ENCODE data around the gene CDC14B. TPM values are rescaled to one million over a fixed set of nuclear protein-coding genes. Genes with fewer than 3 reads are reported as not detected.

The CDC14B gene
- total RNA-seq, 2 donors from 2014 or later: 12.7 to 17.3 TPM

- Histone ChIP-seq H3K9me3 (no peaks in the 10 kb centered on the region), H3K9ac (ENCODE audit: low read depth in 2 of 2, low read length in 2 of 2) (no peak overlapping the region), H3K4me1 (no peaks in the 10 kb centered on the region), H3K27ac (no peak overlapping the region), H3K4me3 (no peak overlapping the region), H3K27me3 (no peaks in the 10 kb centered on the region), H3K36me3 (no peaks in the 10 kb centered on the region)
- intact Hi-C loops (cut with DNase I): no loop called here
- DNase-seq: no peak
- TF ChIP-seq, protein P1, sequence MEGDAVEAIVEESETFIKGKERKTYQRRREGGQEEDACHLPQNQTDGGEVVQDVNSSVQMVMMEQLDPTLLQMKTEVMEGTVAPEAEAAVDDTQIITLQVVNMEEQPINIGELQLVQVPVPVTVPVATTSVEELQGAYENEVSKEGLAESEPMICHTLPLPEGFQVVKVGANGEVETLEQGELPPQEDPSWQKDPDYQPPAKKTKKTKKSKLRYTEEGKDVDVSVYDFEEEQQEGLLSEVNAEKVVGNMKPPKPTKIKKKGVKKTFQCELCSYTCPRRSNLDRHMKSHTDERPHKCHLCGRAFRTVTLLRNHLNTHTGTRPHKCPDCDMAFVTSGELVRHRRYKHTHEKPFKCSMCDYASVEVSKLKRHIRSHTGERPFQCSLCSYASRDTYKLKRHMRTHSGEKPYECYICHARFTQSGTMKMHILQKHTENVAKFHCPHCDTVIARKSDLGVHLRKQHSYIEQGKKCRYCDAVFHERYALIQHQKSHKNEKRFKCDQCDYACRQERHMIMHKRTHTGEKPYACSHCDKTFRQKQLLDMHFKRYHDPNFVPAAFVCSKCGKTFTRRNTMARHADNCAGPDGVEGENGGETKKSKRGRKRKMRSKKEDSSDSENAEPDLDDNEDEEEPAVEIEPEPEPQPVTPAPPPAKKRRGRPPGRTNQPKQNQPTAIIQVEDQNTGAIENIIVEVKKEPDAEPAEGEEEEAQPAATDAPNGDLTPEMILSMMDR (IDR thresholded peaks at IDR 0.05): no peak
Measured at GRCh38 chr9:96502539-96503373, 116.9 kb downstream of the CDC14B start.

DNA sequence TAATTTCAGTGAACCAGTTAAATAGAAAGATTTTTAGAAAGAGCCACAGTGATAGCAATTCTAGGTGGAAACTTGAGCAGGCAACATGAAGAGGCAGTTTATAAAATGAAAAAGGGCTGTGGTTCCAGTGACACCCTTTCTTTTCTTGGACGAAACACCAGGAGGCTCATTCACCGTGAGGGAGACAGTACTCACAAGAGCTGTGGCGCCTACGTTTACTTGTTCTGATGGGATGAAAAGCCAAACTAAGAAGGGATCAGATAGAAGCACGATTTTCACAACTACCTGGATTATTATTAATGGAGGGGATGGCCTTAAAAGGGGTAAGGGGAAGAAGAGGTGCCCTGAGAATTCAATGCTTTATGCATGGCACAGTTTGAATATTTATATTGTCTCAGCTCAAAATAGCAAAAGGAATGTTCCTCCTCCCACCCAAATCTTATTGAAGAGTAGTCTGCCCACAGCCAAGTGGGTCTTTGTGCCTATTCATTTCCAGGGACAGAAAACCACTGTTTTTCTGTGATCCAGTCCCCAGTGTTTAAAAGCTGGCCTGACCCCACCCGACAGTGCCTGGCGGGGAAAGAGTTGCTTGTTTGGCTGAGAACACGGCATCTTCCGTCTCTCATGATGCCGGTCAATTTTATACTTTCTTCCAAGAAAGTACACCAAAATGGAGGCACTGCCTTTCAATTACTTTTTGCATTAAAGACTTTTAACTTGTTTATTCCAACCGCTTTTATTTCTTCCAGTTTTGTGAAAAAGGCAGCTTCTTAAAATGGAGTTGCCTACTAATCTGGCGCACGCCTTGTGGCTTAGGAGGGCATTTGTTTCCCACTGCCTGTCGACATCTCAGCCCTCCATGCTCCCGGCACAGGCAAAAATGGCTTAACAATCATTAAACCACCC lies 117.8 kb downstream of the CDC14B start:
- TF ChIP-seq, protein P1 (IDR thresholded peaks at IDR 0.05): no peak
- Histone ChIP-seq H3K4me1 (no peaks in the 10 kb centered on the region), H3K4me3 (no peak overlapping the region), H3K27me3 (no peaks in the 10 kb centered on the region), H3K27ac (no peak overlapping the region), H3K9me3 (no peaks in the 10 kb centered on the region), H3K36me3 (no peaks in the 10 kb centered on the region), H3K9ac (ENCODE audit: low read depth in 2 of 2, low read length in 2 of 2) (no peak overlapping the region)
- no peak for DNase-seq
- intact Hi-C loops (cut with DNase I): no loop called here

- no peaks in the 10 kb centered on the region for H3K36me3 ChIP-seq
- no peak overlapping the region for H3K4me3 ChIP-seq
- no peaks in the 10 kb centered on the region for H3K27me3 ChIP-seq
- DNase-seq: no peak
- H3K9me3 ChIP-seq: no peaks in the 10 kb centered on the region
- no peaks in the 10 kb centered on the region for H3K4me1 ChIP-seq
- H3K9ac ChIP-seq (ENCODE audit: low read depth in 2 of 2, low read length in 2 of 2): no peak overlapping the region
- TF ChIP-seq, protein P1 (IDR thresholded peaks at IDR 0.05): no peak
- no peak overlapping the region for H3K27ac ChIP-seq
- intact Hi-C loops (cut with DNase I): no loop called here
Measured at GRCh38 chr9:96500696-96501632, 118.7 kb downstream of the CDC14B start.

DNA sequence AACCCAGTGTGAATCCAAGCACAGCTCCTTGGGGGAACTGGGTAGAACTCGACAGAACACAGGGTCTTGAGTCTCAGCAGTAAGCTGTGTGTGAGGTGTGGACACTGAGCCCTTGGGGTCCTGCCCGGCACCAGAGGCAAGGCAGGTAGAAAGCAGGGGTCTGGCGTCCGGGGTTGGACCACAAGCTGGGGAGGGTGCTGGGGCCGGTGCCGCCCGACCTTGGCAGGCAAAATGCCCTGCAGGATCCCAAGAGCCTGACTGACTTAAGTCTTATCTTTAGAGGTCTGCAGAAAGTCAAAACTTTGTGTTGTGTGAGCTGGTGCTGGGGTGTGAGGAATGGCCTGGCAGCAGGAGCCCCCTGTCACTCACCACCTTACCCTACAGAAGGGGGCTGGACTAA lies 120.4 kb downstream of the CDC14B start:
- Histone ChIP-seq H3K9ac (ENCODE audit: low read depth in 2 of 2, low read length in 2 of 2) (no peak overlapping the region), H3K27me3 (no peaks in the 10 kb centered on the region), H3K36me3 (no peaks in the 10 kb centered on the region), H3K4me1 (no peaks in the 10 kb centered on the region), H3K4me3 (no peak overlapping the region), H3K27ac (no peak overlapping the region), H3K9me3 (no peaks in the 10 kb centered on the region)
- DNase-seq: no peak
- TF ChIP-seq, protein P1 (IDR thresholded peaks at IDR 0.05): no peak
- intact Hi-C loops (cut with DNase I): no loop called here

DNA sequence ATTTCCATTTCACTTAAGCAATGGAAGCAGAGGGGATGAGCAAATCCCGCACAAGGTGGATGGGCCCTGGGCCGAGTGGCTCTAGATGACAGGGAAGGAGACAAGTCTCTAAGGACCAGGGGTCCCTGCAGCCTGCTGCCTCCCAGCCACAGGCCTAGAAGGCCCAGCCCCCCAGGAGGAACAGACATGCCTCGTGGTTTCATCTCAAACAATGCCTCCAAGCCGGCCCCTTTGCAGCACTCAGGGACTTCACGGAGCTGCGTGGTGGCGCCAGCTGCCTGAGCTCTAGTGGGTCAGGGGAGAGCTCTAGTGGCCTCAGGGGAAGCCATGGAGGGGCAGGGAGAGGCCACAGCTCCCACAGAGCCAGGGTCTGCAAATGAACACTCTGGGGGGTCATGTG lies 120.8 kb downstream of the CDC14B start:
- no peak for DNase-seq
- no peak overlapping the region for H3K27ac ChIP-seq
- H3K27me3 ChIP-seq: no peaks in the 10 kb centered on the region
- no peaks in the 10 kb centered on the region for H3K4me1 ChIP-seq
- intact Hi-C loops (cut with DNase I): no loop called here
- TF ChIP-seq, protein P1 (IDR thresholded peaks at IDR 0.05): no peak
- no peak overlapping the region for H3K4me3 ChIP-seq
- no peaks in the 10 kb centered on the region for H3K36me3 ChIP-seq
- H3K9me3 ChIP-seq: no peaks in the 10 kb centered on the region
- no peak overlapping the region for H3K9ac ChIP-seq (ENCODE audit: low read depth in 2 of 2, low read length in 2 of 2)
